NCI-H146 (cell line): Measurements from ENCODE around the gene PLD2.
A peak's percentile ranks its signal among the peaks of the same experiment; 100 is the strongest.

ENCODE experiments used
- DNase-seq: peaks from one replicate; lab custom pipeline; 2025; lab: John Stamatoyannopoulos, UW

PLD2 gene

GRCh38 chr17:4833941-4834680 lies 27.2 kb downstream of the PLD2 start:
- peak; percentile 44 for DNase-seq

GRCh38 chr17:4834681-4835020 lies 27.7 kb downstream of the PLD2 start:
- DNase-seq: no peak

GRCh38 chr17:4836221-4836620 lies 29.3 kb downstream of the PLD2 start:
- DNase-seq: no peak

- DNase-seq: no peak
Measured at GRCh38 chr17:4837471-4838308, 30.7 kb downstream of the PLD2 start.

- DNase-seq: no peak
Measured at GRCh38 chr17:4838309-4838785, 31.4 kb downstream of the PLD2 start.

- DNase-seq: no peak
Measured at GRCh38 chr17:4839221-4839620, 32.3 kb downstream of the PLD2 start.

- DNase-seq: no peak
Measured at GRCh38 chr17:4839965-4840892, 33.3 kb downstream of the PLD2 start.

GRCh38 chr17:4840893-4841242 lies 33.9 kb downstream of the PLD2 start:
- no peak for DNase-seq

- no peak for DNase-seq
Measured at GRCh38 chr17:4842376-4842775, 35.4 kb downstream of the PLD2 start.

GRCh38 chr17:4843321-4844000 lies 36.5 kb downstream of the PLD2 start:
- no peak for DNase-seq

- DNase-seq: no peak
Measured at GRCh38 chr17:4845118-4845517, 38.2 kb downstream of the PLD2 start.

GRCh38 chr17:4846635-4847390 lies 39.9 kb downstream of the PLD2 start:
- DNase-seq: no peak

GRCh38 chr17:4849011-4849536 lies 42.1 kb downstream of the PLD2 start:
- DNase-seq: no peak

GRCh38 chr17:4850246-4850645 lies 43.3 kb downstream of the PLD2 start:
- no peak for DNase-seq

GRCh38 chr17:4851084-4851483 lies 44.1 kb downstream of the PLD2 start:
- no peak for DNase-seq

- peak; percentile 9 for DNase-seq
Measured at GRCh38 chr17:4852567-4853207, 45.7 kb downstream of the PLD2 start.

- no peak for DNase-seq
Measured at GRCh38 chr17:4853208-4853671, 46.3 kb downstream of the PLD2 start.

- DNase-seq: no peak
Measured at GRCh38 chr17:4854111-4854681, 47.2 kb downstream of the PLD2 start.

- no peak for DNase-seq
Measured at GRCh38 chr17:4856271-4856936, 49.5 kb downstream of the PLD2 start.
